ENCODE measurements around the gene PLAU. TPM values are rescaled to one million over a fixed set of nuclear protein-coding genes. Genes with fewer than 3 reads are reported as not detected.

PLAU gene
- total RNA-seq, 4 donors from 2014 or later = 8.8 to 15.9 (median 11.9) TPM

DNA sequence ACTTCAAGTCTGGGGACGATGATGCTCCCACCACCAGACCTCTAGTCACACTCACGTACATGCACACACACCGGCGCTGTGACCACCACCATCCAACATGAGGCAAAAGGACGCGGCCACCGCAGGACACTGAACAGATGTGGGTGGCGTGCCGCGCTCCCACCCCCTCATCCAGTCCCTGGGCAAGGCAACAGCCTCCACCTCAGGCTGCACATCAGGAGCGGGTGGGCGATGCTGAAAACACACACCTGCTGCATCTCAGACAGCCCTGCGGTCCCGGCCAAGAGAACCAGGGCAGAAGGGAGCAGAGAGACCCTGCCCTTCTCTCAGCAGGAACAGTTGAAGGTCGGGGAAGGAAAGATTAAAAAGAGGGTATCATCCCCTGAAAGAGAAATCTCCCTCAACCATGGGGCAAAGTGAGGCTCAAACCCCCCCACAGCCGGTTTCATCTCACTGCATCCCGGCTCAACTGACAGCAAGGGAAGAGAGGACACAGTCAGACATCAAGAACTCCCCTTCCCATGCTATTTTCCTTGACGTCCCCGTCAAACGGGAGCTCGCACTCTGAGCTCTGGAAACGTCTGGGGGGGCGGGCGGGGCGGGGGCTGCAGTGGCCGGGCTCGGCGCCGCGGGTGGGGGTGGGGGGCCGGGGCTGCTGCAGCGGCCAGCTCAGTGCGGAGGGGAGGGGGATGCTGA, 37.6 kb upstream of the PLAU start:
- TF ChIP-seq POLR2A (IDR thresholded peaks at IDR 0.05) (no peak), CTCF (IDR thresholded peaks at IDR 0.05) (no peak)
- intact Hi-C loops (cut with DNase I) = no loop called here

DNA sequence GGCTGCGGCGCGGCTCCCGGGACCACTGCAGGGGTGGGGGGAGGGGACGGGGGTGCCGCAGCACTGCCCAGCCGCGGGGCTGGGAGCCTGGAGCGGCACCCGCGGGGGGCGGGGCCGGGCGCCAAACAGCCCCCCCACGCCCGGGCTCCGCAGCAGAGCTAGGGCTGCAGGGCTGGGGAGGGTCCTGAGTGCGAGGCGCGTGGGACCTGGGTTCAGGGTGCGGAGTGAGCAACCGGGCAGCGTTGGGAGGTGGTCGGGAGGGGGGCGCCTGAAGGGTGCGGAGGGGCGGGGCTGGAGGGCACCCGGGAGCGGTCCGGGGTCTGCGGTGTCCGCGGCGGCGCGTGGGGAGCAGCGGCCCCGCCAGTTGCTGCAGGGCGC, 37.1 kb upstream of the PLAU start:
- H3K27ac ChIP-seq = peak overlapping the region; percentile 76 to 89 (median 84)
- H3K9me3 ChIP-seq = no peaks in the 10 kb centered on the region
- DNase-seq = no peak
- 0% methylated on average over 2 of the region's 39 CpGs; no CpG with 5 or more reads in 1 of the 2 donors for WGBS, 2 donors
- peaks cover 0 to 39% (median 0%) of the 10 kb centered on the region in 3 donors for H3K36me3 ChIP-seq
- H3K27me3 ChIP-seq = no peaks in the 10 kb centered on the region
- intact Hi-C loops (cut with DNase I) = no loop called here
- peaks cover 36 to 77% (median 41%) of the 10 kb centered on the region in 3 donors for H3K4me1 ChIP-seq
- peak overlapping the region; percentile 74 to 98 (median 88) for H3K4me3 ChIP-seq
- TF ChIP-seq POLR2A (IDR thresholded peaks at IDR 0.05) (no peak), CTCF (IDR thresholded peaks at IDR 0.05) (no peak)

More for the DNA sequence above, 37.6 kb upstream of the PLAU start:
- Histone ChIP-seq H3K27ac (peak overlapping the region; percentile 6 to 89 (median 78)), H3K27me3 (no peaks in the 10 kb centered on the region), H3K4me3 (peak overlapping the region; percentile 74 to 98 (median 88)), H3K4me1 (peaks cover 36 to 82% (median 41%) of the 10 kb centered on the region in 3 donors), H3K9me3 (no peaks in the 10 kb centered on the region), H3K36me3 (peaks cover 0 to 45% (median 0%) of the 10 kb centered on the region in 3 donors)
- no peak for DNase-seq
- WGBS, 2 donors = 37 to 72% methylated on average over 6 to 12 of the region's 33 CpGs

DNA sequence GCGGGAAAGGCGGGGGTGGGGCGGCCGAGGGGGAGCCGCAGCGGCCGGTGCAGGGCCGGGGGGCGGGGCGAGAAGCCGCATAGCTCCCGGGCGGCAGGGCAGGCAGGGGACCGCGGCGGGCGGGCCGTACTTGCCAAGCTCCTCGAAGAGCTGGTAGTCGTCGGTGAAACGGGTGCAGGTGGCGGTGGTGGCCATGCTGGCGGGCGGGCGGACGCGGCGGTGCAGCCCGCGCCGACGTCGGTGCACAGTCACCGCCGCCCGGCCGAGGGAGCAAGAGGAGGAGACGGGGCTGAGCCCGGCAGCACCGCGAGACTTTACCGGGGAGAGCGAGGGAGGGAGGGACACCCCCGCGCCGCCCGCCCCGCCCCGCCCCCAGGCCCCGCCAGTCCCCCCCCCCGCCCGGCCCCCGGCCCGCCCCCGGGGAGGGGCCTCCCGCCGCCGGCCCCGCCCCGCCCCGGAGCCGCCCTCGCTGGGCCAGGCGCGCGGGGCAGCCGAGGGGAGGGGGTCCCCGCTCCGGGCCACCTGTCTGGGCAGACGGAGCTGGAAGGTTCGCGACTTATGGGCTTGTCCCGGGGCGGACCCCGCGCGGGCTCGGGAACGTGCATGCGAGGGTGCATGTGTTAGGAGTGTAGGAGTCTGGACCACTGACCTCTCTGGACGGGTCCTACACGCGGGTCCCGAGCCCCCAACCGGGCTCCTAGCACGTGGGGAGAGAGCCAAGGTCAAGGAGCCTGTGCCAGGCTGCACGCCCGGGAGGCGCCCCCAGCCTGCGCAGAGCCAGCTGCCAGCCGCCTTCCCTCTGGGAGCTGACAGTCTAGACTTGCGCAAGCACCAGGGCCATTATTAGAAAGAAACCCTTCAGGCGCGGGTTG, 36.4 kb upstream of the PLAU start, which contains the start of gene CAMK2G:
CAMK2G (minus strand) TSS at position 289 of the 872 bp plus-strand sequence; CDS start at position 195, 94 bp downstream.
- peak; percentile 20 for DNase-seq
- 0% methylated on average over 2 of the region's 95 CpGs for WGBS, 2 donors
- H3K36me3 ChIP-seq = peaks cover 0 to 33% (median 0%) of the 10 kb centered on the region in 3 donors
- H3K9me3 ChIP-seq = no peaks in the 10 kb centered on the region
- peak within 1 kb of the TSS; percentile 74 to 98 (median 88) for H3K4me3 ChIP-seq
- peak within 1 kb of the TSS; percentile 85 to 89 (median 88) for H3K27ac ChIP-seq
- peak in 1 of 6 experiments; percentile 4 for TF ChIP-seq CTCF (IDR thresholded peaks at IDR 0.05)
- peak in 1 of 4 donors; percentile 68 for TF ChIP-seq POLR2A (IDR thresholded peaks at IDR 0.05)
- intact Hi-C loops (cut with DNase I) = no loop called here
- H3K4me1 ChIP-seq = peaks cover 36 to 74% (median 41%) of the 10 kb centered on the region in 3 donors
- no peaks in the 10 kb centered on the region for H3K27me3 ChIP-seq

- H3K9me3 ChIP-seq = no peaks in the 10 kb centered on the region
- peak overlapping the region; percentile 85 to 89 (median 88) for H3K27ac ChIP-seq
- H3K4me1 ChIP-seq = peaks cover 36 to 75% (median 45%) of the 10 kb centered on the region in 3 donors
- WGBS, 2 donors = 27 to 31% methylated on average over 3 of the region's 3 CpGs
- H3K4me3 ChIP-seq = peak overlapping the region; percentile 74 to 98 (median 88)
- no peak for DNase-seq
- intact Hi-C loops (cut with DNase I) = no loop called here
- peaks cover 0 to 27% (median 0%) of the 10 kb centered on the region in 3 donors for H3K36me3 ChIP-seq
- no peak for TF ChIP-seq CTCF (IDR thresholded peaks at IDR 0.05)
- H3K27me3 ChIP-seq = no peaks in the 10 kb centered on the region
These were observed 35.8 kb upstream of the PLAU start for GRCh38 chr10:73875139-73875475.
